GM21390 (cell line): ENCODE results near the gene RPH3AL.
"Not testable (repeated sequence)": the region's sequence is repeated elsewhere in the genome, so short reads cannot be mapped to it uniquely, and the experiment has no call there.

Experiments
- ATAC-seq: cut with Tn5 transposase; IDR thresholded peaks from one replicate; pipeline ENCODE4 v1.9.1; 2021; ENCODE audit not compliant: unreplicated experiment

The RPH3AL gene

GRCh38 chr17:206941-207560 lies 145.6 kb downstream of the RPH3AL start:
- ATAC-seq = no peak

GRCh38 chr17:206484-206883 lies 146.1 kb downstream of the RPH3AL start:
- ATAC-seq = not testable (repeated sequence)

GRCh38 chr17:205817-206216 lies 146.8 kb downstream of the RPH3AL start:
- no peak for ATAC-seq

GRCh38 chr17:205148-205669 lies 147.4 kb downstream of the RPH3AL start:
- ATAC-seq = no peak

GRCh38 chr17:204427-205147 lies 148.0 kb downstream of the RPH3AL start:
- no peak for ATAC-seq

- no peak for ATAC-seq
These were observed 150.1 kb downstream of the RPH3AL start for GRCh38 chr17:202501-202951.

- ATAC-seq = not testable (repeated sequence)
These were observed 150.9 kb downstream of the RPH3AL start for GRCh38 chr17:201736-202135.

- not testable (repeated sequence) for ATAC-seq
These were observed 151.3 kb downstream of the RPH3AL start for GRCh38 chr17:201257-201656.

- no peak for ATAC-seq
These were observed 152.0 kb downstream of the RPH3AL start for GRCh38 chr17:200586-200985.

GRCh38 chr17:199806-200545 lies 152.6 kb downstream of the RPH3AL start:
- ATAC-seq = no peak

GRCh38 chr17:199191-199604 lies 153.4 kb downstream of the RPH3AL start:
- no peak for ATAC-seq

- not testable (repeated sequence) for ATAC-seq
These were observed 154.4 kb downstream of the RPH3AL start for GRCh38 chr17:198225-198624.

- ATAC-seq = no peak
These were observed 155.3 kb downstream of the RPH3AL start for GRCh38 chr17:197352-197751.

- ATAC-seq = no peak
These were observed 157.6 kb downstream of the RPH3AL start for GRCh38 chr17:194828-195602.

- ATAC-seq = no peak
These were observed 158.5 kb downstream of the RPH3AL start for GRCh38 chr17:193841-194806.

GRCh38 chr17:193426-193810 lies 159.2 kb downstream of the RPH3AL start:
- ATAC-seq = no peak

GRCh38 chr17:192666-193425 lies 159.8 kb downstream of the RPH3AL start:
- no peak for ATAC-seq

- ATAC-seq = no peak
These were observed 163.2 kb downstream of the RPH3AL start for GRCh38 chr17:189444-189843.

GRCh38 chr17:187130-187529 lies 165.5 kb downstream of the RPH3AL start:
- no peak for ATAC-seq
